HG02588 (cell line): Measurements from ENCODE around the gene ZNF883.
"Not testable (repeated sequence)": the region's sequence is repeated elsewhere in the genome, so short reads cannot be mapped to it uniquely, and the experiment has no call there.

ENCODE experiments used
- ATAC-seq: cut with Tn5 transposase; IDR thresholded peaks from one replicate; pipeline ENCODE4 v1.9.1; 2021; ENCODE audit warnings: mild to moderate bottlenecking, moderate library complexity; ENCODE audit not compliant: unreplicated experiment

Gene ZNF883

DNA sequence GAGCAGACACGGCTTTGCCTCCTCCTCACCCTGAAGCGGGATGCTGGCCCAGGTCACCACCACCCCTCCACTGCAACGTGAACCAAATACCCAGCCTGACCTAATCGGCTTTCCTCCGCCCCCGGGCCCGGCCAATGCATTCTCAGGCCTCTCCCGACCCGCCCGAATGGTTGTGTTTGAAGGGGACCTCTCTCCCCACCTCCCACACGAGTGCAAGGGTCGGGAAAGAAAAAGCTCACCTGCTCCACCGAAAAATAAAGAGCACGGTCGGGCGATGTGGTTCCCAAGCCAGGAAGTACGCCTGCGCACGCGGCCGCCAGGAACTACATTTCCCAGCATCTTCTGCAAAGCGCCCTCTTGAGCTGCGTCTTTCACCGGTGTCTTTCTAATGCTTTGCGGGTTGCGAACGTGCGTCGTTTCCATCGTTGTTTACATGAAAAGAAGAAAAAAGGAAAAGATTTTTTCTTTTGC lies at the start of gene ZNF883:
ZNF883 (minus strand) TSS at position 282 of the 471 bp plus-strand sequence.
- no peak for ATAC-seq

DNA sequence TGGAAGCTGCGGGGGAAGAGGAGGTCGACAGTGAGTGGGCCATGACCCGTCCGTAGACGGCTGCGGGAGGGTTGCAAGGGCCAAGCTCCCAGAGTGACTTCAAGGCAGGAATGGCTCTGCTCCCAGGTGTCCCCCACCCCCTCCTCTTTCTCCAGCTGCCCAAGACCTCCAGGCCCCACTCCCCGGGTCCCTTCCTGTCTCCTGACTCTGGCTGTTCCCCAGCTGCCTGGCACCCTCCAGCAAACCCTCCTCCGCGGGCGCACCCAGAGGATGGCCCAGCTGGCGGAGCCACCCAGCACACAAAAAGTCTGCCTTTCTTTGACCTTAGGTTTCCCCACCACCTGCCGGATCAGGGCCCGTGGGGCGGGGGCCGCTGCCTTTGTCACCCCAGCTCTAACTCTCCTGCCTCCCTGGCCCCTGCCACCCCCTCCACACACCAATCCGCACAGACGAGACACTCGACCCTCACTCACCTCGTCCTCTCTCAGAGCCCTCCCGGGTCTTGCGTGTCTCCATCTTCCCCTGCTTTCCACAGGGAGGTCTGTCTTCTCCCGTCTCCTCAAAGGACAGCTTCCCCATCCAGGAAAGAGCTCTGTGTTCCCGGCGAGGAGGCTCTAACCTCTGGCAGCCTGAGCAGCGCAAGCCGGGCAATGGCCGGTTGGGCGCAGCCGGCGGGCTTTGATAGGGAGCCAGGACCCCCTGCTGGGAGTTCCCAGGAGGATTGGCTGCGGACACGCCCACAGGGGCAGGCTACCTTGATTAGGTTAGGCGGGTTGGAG lies 49.3 kb upstream of the ZNF883 start:
- ATAC-seq: not testable (repeated sequence)

DNA sequence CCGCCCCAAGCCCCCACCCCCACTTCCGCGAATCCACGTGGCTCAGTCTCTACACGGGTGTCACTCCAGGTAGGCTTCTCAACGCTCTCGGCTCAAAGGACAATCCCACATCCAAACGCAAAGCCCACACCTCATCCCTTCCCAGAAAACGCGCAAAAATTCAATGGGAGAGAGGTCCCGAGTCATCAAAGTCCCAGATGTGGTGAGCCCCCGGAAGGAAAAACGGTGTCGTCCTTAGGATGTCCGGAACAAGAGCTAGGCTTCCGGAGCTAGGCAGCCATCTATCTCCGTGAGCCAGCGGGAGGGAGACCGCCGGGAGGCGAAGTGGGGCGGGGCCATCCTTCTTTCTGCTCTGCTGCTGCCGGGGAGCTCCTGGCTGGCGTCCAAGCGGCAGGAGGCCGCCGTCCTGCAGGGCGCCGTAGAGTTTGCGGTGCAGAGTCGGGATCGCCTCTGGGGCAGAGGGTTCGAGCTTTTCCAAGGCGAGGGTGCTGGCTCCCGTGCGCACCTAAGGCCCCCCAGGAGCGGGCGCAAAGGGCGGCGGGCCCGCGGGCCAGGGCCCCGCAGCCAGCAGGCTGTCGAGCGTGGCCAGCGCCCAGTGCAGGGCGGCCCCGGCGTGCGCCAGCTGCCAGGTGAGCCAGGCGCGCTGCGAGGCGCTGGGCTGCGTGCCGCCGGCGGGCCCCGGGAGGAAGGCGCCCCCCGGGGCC lies 47.7 kb upstream of the ZNF883 start:
- ATAC-seq: not testable (repeated sequence)

DNA sequence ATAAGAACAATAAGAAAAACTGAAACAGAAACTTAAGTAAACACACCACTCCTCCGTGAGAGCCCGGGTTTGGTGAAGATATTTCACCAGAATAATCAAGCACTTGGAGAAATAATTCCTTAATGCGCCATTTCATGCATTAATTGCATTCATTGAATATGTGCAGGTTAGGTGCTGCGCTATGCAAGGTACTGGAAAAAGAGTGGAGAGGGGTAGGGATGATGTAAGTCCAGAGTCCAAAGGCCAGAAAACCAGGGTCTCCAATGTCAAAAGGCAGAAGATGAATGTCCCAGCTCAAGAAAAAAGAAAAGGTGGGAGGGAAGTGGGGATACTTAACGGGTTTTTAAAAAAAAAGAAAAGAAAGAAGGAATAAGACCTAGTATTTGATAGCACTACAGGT lies 45.2 kb upstream of the ZNF883 start:
- ATAC-seq: no peak

DNA sequence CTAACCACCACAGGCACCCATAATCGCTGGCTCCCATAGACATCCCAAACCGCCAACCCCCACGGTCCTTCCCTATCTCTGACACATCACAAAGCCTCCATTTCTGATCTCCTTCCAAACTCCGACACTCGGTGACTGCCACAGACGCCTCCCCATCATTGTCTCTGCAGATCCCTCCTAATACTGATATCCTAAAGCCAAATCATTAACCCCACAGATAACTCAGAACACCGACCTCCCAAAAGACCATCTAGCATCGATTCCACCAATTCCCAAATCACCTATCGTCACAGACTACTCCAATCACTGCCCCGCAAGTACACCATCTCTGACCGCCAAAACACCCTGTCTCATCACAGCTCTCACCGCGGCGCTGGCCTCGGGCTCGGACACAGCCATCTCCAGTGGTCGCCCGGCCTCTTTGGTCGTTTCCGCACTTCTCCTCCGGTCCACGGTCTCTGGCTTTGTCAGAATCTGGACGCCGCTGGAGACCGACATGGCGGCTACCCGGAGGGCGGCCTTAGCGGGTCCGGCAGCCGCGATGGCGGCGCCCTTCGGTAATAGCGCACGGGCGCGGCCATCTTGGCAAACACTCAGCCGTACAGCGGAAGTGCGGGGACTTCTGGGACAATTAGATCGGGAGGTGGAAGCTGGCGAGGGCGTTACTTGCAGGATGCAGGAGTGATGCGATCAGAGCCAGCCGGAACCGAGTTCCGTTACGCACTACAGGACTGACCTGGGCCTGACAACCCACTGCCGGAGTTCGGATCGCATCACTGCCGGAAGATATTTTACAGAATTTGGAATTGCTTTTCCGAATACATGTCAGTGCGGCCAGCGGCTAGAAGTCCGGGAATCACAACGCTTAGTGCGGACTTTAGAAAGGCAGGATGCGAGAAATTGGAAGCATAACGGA lies 44.5 kb upstream of the ZNF883 start, which contains the start of gene ZFP37:
ZFP37 (minus strand) TSS at position 534 of the 916 bp plus-strand sequence; CDS start at position 498, 36 bp downstream.
- ATAC-seq: peak; percentile 91

DNA sequence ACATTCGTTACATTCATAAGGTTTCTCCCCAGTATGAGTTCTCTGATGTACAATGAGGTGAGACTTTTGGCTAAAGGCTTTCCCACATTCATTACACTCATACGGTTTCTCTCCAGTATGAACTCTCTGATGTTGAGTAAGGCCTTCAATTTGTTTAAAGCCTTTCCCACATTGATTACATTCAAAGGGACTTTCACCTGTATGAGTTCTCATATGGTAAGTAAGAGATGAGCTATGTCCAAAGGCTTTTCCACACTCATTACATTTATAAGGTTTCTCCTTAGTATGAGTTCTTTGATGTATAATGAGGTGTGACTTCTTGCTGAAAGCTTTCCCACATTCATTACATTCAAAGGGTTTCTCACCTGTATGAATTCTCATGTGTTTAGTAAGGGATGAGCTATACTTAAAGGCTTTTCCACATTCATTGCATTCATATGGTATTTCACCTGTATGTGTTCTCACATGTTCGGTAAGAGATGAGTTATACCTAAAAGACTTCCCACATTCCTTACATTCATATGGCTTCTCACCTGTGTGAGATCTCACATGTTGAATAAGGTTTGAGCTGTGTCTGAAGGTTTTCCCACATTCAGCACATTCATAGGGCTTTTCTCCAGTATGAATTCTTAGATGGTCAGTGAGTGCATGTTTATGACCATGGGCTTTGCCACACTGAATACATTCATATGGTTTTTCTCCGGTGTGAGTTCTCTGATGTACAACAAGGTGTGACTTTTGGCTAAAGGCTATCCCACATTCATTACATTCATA lies 31.1 kb upstream of the ZNF883 start:
- no peak for ATAC-seq

DNA sequence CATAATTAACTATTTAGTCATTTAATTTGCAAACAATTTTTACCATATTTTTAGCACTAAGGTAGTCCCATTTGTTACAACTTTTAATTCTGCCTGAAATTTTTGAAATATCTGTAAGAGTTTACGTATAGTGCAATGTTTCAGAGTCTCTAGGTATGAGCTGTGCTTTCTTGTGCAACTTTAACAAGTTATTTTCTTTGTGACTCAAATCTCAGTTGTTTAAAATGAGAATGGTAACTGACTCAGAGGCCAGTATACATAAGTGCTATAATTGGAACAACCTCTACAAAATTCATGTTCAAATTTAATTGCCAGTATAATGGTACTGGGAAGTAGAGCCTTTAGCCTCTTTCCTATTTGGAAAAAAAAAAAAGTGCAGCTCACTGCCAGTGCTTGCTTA lies 14.2 kb upstream of the ZNF883 start:
- ATAC-seq: no peak

DNA sequence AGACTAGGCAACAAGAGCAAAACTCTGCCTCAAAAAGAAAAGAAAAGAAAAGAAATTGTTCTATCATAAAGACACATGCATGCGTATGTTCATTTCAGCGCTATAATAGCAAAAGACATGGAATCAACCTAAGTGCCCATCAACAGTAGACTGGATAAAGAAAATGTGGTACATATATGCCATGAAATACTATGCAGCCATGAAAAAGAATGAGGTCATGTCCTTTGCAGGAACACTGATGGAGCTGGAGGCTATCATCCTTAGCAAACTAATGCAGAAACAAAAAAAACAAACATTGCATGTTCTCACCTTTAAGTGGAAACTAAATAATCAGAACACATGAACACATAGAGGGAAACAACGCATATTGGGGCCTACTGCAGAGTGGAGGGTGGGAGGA lies 6.3 kb upstream of the ZNF883 start:
- ATAC-seq: no peak

DNA sequence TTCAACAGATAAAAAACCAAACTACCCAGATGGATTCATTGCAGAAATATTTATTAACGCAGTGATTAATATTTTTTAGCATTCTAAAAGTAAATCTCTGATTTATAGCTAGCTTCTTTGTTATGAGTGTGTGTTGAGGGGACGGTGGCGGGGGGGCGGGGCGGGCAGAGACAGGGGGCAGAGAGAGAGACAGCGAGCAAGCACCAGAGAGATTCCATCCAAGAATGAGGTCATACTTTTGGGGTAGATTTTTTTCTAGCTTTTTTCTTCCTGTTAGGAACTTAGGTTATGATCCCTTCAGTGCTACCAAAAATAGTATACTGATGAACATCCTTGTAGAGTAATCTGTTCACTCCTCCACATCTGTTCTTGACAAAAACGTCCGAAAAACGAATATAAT lies 500 bp upstream of the ZNF883 start:
- ATAC-seq: no peak

DNA sequence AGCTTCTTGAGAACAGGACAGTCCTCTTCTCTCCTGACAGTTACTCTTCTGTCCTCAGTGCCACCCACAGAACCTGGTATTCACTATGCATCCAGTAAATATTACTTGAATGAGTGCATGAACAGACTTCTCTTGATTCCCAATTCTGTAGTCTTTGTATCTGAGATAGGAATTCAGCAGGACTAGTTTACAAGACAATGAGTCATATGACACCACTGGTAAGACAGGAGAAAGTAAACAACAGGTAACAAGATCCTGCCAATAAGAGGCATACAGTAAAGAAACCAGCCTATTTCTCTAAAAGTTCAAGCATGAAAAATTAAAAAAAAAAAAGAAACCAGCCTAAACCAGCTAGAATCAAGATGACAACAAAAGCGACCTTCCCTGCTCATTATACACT lies 6.2 kb downstream of the ZNF883 start:
- no peak for ATAC-seq

DNA sequence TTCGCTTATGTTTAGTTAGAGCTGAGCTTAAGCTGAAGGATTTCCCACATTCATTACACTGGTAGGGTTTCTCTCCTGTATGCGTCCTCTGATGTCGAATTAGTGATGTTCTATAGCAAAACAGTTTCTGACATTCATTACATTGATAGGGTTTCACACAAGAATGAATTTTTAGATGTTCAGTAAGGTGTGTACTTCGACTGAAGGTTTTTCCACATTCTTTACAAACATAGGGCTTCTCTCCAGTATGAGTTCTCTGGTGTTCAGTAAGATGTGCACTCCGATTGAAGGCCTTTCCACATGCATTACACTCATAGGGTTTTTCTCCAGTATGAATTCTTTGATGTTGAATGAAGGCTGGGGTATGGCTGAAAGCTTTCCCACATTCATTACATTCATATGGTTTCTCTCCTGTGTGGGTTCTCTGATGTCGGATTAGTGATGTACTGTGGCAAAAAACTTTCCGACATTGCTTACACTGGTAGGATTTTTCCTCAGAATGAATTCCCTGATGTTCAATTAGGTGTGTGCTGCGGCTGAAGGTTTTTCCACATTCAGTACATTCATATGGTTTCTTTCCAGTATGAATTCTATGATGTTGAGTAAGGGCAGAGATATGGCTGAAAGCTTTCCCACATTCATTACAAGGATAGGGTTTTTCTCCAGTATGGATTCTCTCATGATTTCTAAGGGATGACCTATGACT lies 14.6 kb downstream of the ZNF883 start:
- no peak for ATAC-seq

DNA sequence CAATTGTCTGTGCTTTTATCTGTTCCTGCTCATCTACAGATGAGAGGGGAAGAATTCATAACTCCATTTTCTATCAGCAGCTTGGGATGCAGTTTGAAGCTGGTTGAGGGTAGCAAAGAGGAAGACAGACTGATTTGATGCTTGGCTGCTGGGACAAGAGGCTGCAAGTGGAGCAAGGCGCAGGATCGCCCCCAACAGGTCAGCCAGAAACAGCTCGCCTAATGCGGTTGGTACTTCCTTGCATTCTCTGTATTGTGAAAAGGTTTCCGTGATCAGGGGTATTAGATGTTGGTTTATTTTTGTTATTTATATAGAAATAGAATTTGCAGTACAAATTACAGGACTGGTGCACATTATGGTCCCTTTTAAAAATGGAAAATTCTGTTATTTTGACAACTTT lies 40.6 kb downstream of the ZNF883 start:
- no peak for ATAC-seq

DNA sequence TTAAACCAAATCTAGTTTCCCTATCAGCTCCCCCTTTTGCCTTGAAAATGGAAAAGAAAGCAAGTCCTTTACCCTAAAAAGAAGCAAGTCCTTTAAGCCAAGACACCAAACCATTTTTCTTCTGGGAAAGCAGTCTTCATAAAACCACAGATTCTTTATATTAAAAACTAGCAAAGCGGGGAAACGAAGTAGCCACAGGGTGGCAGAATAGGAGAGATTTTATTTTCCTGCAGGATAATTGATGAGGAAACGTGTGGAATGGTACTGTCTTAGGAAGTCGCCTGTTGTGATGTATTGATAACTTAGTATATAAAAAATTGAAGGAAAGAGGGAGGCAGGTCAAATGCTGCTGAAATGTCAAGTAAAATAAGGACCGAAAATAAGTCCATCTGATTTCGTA lies 41.1 kb downstream of the ZNF883 start:
- ATAC-seq: no peak

DNA sequence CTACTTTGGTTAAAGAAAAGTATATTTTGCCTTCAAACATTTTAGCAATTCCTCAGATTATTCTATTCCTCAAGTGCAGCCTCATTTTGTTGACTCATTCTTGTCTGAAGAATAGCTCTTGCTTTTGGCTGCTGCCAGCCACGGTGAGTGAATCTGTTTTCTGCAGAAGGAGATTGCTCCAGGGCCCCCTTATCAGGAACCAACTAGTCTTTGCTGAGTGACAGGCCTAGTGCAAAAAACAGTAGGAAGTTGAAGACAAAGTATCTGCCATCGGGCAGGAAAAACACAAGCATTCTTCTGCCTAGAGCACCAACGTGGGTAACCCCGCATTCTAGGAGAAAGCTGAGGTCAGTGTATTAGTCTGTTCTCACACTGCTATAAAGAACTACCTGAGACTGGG lies 42.3 kb downstream of the ZNF883 start:
- ATAC-seq: no peak

DNA sequence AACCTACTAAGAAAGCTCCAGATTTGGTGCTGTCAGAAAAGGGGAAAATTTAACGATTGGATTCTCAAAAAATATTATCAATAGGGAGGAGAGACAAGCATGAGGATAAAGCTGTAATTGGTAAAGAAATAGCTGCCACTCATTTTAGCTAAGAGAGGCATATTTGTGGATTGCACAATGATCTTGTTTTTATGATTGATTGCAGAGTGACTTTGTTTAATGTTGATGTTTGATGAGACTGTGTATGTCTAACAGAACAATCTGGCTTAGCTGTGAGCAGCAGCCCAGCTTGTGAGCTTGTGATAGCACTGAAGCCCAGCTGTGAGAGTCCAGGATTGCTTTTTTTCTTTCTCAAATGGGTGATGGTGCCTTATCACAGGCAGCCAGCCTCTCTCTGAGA lies 56.4 kb downstream of the ZNF883 start:
- ATAC-seq: no peak

DNA sequence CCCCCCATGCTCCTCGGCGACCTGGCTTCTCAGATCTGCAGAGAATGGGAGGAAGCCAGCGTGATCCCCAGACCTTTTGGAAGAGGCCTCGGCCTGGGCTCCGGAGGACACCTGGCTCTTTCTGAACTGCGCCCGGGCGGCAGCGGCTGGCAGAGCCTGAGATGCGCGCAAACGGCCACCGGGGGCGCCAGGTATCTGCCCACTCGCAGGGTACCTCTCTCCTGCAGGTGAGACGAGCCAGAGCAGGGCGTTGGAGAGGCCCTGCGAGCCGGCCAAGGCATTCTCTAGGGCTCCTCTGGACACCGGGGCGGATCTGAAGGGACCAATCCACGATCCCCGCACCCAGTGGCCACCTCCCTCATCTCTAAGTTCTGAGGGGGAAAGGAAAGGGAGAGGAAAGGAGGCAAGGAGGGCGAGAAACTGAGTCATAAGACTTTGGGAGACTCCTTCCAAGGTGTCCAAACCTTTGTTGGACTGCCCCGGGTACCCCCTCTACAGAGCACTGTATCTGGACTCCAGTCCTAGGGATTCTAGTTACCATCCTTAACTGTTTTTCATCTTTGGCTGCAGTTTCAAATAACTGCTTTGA lies 66.3 kb downstream of the ZNF883 start:
- ATAC-seq: no peak

DNA sequence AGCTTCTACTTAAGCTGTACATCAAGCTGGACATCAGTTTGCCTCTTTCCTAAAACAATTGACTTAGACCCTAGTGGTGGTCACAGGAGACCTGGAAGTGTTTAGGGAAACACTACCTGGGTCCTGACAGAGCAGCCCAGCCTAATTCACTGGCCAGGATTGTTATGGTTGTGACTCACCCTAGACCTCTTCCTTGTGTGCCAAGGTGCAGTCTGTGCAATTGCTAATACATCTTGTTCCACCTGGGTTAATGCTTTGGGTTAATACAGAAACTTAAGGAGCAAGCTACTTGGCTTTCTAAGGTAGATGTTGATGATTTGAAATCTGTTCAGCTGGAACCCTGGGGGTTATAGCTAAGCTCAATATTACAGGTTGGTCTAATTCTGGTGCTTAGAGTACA lies 72.6 kb downstream of the ZNF883 start:
- no peak for ATAC-seq

DNA sequence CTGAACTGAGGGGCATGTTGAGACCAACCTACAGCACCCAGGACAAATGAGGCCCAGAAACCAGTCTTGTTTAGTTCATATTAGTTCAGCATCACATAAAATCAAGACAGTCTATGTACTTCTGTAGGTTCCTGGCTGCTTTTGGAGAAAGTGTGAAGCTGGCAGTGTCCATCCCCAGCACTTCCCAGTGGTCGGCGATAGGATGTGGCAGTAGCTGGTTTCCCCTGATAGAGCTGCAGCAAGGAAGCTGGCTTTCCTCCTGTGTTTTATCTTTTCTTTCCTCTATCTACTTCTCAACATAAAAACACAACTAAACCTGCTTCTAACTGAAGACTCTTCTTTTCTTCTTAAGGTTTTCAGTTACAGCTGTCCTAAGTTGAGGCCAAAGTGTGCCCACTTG lies 78.3 kb downstream of the ZNF883 start:
- ATAC-seq: no peak

DNA sequence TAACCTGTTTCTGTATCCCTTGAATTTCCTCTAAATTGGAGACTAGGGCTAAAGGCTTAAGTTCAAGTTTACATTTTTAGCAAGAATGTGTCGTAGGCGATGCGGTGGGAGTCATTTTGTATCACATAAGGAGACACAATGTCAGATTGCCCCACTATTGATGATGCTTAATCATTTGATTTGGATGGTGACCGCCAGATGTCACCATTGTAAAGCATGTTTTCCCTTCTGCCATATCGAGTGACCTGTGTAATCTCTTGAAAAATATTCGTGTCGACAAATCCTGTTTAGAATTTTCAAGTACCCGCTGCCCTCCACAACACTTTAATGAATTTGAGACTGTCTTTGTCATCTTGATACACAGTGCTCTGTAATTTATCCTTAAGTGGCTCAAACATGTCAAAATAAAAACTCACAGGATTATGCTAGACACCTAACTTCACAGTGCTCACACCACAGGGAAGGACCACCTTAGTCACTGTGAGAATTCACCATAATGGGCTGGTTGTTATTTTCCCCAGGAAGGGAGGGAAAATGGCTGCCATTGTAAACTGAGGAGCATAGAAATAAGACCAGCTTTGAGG lies 86.8 kb downstream of the ZNF883 start:
- ATAC-seq: no peak
